Measurements from ENCODE around the gene ZNF507.
"Not testable (repeated sequence)": the region's sequence is repeated elsewhere in the genome, so short reads cannot be mapped to it uniquely, and the experiment has no call there.

The ZNF507 gene

DNA sequence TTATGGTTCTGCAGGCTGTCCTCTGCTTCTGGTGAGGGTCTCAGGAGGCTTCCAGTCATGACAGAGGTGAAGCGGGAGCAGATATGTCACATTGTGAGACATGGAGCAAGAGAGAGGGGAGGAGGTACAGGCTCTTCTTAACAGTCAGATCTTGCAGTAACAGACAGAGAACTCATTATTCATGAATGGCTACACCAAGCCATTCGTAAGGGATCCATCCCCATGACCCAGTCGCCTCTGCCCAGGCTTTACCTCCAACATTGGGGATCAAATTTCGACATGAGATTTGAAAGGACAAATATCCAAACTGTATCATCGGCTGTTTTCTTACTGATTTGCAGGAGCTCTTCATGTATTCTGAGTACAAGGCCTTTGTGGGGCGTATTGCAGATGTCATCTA lies 21.7 kb downstream of the ZNF507 start:
- no peak for DNase-seq (ENCODE audit: insufficient read length, low spot score)
- no peak for FAIRE-seq

DNA sequence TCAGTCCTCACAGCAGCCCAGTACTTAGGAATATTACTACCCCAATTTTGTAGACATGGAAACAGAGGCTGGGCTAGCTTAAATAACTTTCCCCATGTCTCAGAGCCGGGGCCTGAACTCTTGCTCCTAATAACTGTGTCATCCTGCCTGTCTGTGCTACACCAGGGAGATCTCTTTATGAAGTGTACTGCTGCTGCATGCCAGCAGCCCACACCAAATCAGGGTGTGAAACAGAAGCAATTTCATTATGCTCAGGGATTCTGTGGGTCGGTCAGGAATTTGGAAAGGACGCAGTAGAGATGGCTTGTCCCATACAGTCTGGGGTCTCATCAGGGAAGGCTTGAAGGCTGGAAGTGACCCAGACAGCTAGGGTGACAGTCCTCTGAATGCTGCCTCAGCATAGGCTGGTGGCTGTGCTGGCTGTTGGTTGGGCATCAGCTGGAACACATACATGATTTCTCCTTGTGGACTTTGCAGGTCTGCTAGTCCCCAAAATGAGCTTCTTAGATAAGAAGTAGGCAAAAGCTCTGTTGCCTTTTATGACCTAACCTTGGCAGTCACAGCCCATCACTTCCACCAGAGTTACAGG lies 22.6 kb downstream of the ZNF507 start:
- DNase-seq (ENCODE audit: insufficient read length, low spot score) = no peak
- FAIRE-seq = no peak

DNA sequence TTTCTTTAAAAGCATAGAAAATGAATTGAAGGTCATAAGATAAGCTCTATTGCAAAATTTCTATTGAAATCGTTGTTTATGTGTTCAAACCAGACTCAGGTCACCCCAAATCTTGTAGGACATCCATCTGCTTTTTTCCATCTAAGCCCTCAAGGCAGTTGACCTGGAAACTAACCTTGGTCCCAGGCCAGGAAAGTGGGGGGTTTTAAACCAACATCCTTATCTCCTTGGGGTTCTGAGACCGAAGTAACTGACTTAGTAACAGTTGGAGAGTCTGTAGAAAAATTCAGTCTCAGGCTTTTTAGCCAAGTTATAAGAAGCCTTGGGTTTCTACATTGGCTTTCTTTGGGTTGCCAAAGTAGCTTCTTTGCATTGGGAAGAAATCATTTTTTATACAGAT lies 23.4 kb downstream of the ZNF507 start:
- no peak for FAIRE-seq
- no peak for DNase-seq (ENCODE audit: insufficient read length, low spot score)

DNA sequence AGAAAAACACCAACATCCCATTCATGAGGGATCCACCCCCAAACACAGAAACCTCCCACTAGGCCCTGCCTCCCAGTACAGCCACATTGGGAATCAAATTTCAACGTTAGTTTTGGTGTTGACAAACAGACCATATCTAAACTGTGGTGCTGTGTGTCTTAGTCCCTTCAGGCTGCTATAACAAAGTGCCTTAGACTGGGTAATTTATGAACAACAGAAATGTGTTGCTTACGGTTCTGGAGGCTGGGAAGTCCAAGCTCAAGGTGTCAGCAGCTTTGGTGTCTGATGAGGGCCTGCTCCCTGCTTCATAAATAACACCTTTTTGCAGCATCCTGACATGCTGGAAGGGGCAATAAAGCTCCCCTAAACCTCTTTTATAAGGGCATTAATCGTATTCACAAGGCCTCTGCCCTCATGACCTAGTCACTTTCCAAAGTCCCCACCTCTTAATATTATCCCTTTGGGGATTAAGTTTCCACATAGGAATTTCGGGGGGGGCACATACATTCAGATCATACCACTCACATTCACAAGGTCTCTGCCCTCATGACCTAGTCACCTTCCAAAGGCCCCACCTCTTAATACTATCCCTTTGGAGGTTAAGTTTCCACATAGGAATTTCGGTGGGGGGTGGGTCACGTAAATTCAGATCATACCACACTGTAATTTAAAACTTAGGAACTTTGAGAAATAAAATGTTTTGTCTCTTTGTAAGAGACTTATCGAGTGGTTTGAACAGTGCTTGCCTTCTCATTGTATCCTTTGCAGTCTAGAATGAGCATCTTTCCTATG lies 27.5 kb downstream of the ZNF507 start:
- FAIRE-seq (no peak), DNase-seq (ENCODE audit: insufficient read length, low spot score) (no peak)

DNA sequence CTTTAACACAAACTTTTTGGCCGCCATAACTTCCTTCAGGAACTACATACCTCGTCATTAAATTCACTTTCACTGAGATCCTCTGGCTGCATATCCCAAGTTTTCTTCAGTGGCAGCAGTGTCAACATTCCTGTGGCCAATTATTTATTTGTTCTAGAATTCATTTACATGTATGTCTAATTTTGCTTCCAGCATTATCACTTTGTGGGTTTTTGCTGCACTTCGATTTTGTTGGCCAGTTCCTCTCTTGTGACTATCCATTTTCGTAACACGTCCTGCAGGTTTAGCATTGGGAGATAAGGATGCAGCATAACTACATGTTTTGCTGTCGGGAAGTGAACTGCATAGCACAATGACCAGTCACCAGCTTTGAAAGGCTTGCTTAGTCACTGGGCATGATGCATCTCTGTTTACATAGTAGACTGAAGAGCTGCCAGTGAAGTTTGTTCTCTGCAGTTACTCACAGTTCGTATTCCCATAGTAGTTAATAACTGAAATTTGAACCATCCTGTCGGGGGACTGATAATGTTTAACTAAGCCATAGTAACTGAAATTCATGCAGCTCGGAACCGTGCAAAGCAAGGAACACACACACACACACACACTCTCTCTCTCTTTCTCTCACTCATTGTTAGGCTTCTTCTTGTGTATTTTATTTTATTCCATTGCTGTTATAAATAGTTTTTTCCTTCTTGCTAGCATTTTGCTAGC lies 28.3 kb downstream of the ZNF507 start:
- FAIRE-seq (no peak), DNase-seq (ENCODE audit: insufficient read length, low spot score) (no peak)

DNA sequence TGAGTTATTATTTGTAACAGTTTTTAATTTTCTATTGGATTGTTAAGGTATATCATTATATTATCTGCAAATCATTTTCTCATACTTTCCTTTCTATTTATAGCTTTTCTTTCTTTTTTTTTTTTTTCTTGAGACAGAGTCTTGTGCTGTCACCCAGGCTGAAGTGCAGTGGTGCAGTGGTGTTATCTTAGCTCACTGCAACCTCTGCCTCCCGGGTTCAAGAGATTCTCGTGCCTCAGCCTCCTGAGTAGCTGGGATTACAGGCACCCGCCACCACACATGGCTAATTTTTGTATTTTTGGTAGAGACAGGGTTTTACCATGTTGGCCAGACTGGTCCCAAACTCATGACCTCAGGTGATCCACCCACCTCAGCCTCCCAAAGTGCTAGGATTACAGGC lies 29.0 kb downstream of the ZNF507 start:
- FAIRE-seq = not testable (repeated sequence)

DNA sequence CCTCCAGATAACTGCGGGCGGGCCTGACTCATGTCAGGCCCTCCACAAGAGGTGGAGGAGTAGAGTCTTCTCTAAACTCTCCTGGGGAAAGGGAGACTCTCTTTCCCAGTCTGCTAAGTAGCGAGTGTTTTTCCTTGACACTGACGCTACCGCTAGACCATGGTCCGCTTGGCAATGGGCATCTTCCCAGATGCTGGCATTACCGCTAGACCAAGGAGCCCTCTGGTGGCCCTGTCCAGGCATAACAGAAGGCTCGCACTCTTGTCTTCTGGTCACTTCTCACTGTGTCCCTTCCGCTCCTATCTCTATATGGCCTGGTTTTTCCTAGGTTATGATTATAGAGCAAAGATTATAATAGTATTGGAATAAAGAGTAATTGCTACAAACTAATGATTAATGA lies 31.7 kb downstream of the ZNF507 start:
- not testable (repeated sequence) for FAIRE-seq

More for the DNA sequence above, 29.0 kb downstream of the ZNF507 start:
- not testable (repeated sequence) for DNase-seq (ENCODE audit: insufficient read length, low spot score)

DNA sequence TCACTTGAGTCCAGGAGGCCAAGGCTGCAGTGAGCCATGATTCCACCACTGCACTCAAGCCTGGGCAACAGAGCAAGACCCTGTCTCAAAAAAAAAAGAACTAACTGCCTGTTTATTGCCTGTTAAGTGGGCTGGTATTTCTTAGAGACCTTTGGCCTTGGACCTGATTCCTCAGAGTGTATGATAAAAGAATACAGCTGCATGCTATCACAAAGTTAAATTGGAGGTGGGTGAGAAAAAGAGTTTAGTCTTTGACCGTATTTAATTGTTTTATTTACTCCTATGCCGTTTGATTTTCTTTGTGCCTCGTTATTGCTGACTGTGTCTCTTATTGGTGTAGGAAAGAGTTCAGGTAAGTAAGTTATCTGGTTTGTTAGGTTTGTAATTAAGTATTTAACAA lies 34.9 kb downstream of the ZNF507 start:
- no peak for FAIRE-seq
- no peak for DNase-seq (ENCODE audit: insufficient read length, low spot score)

More for the DNA sequence above, 31.7 kb downstream of the ZNF507 start:
- DNase-seq (ENCODE audit: insufficient read length, low spot score) = not testable (repeated sequence)

DNA sequence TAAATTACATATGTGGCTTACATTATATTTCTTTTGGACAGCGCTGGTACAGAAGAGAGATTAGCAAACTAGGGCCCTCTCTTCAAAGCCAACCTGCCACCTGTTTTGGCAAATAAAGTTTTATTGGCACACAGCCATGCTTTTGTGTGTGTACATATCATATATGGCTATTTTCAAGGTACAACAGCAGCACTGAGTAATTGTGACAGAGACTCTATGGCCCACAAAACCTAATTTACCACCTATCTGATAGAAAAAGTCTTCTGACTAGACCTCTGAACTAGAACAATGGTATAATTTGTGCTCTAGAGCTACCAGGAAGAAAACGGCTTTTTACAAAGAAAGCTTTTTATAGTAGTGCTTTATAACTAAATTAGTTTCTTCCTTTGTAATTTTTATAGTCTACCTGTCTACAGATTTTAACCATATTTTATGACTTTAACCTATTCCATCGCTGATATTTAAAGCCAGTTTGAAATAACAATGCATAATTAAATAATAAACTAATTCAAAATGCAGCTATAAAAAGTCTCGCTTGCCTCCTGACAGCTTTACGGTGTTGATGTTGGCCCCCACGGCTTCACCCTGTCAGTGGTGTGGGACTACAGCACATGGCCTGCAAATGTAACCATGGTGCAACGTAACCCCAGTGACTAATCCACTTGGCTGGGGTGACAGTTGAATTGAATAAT lies 42.4 kb downstream of the ZNF507 start:
- FAIRE-seq (no peak), DNase-seq (ENCODE audit: insufficient read length, low spot score) (no peak)

DNA sequence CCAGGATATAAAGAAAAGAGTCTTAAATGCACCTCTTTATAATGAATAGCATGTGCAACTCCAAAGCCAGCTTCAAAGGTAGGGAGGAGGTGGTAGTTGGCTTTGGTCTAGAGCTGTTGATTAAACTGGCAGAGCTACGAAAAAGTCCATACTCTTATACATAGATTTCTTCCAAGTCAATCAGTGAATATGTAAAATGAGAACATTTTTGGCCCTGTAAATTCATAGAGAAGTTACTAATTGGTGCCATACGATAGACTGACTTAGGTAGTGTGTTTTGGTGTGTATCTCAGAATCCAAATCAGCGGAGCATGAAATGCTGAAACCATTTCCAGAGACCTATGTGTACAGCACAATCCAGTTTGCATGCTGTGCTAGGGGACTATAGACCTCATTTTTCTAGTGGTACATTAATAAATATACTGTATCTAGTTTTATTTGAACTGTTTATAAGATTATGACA lies 43.0 kb downstream of the ZNF507 start:
- FAIRE-seq = no peak

DNA sequence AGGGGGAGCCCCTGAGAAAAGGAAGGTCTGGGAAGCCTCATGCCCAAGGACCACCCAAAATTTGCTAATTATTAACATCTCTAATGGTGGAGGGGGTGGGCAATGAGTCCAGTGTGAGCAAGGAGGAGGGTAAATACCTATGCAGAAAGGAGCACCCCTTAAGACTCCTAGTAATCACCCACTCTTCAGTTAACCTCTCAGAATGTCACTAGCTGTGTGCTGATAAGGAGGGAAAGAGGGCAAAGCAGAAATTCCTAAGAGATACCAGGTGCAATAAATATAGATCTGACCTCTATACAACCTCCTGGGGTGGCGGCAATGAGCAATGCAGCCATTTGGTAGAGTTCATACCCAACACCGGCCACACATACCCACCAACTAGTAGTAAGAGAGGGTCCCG lies 47.5 kb downstream of the ZNF507 start:
- no peak for DNase-seq (ENCODE audit: insufficient read length, low spot score)
- no peak for FAIRE-seq

More for the DNA sequence above, 43.0 kb downstream of the ZNF507 start:
- no peak for DNase-seq (ENCODE audit: insufficient read length, low spot score)

DNA sequence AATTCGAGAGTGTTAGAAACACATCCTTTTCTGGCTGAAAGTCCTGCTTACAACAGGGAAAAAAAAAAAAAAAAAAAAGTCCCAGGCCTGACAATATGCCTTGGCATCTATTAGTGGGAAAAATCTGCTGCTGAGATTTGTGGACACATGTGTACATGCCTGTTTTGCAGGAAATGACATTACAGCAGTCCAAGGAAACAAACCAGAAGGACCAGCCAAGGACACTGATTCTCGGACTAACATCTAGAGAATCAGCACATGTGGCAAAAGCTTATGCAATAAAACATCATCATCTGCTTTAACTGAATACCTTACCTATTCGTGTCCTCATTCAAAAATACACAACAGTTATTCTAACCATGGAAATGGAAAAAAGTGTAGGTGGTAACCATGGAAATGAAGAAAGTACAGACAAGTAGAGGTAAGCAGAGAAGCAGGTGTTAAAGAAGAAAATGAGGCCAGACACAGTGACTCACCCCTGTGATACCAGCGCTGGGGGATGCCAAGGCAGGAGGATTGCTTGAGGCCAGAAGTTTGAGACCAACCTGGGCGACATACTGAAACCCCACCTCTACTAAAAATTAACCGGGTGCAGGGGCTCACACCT lies 50.7 kb downstream of the ZNF507 start:
- DNase-seq (ENCODE audit: insufficient read length, low spot score) (no peak), FAIRE-seq (no peak)

DNA sequence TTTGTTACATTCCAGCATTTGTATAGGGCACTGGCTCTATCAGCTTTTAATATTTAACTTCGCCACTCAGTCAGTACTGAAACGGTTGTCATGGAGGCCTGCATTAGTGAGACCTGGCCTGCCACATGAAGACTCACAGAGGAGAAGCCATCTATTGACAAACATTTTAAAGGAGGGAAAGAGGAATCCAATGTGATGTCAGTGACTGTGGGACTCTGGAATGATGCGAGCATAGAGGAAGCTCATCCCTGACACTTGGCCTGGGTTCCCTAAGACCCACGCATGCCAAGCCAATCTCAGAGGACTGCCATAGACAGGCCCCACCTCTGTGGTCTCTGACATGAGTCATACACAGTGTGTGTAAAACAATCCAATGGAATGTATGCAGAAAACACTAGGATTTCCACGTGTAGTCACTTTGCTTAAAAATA lies 52.3 kb downstream of the ZNF507 start:
- DNase-seq (ENCODE audit: insufficient read length, low spot score) = no peak
- no peak for FAIRE-seq

DNA sequence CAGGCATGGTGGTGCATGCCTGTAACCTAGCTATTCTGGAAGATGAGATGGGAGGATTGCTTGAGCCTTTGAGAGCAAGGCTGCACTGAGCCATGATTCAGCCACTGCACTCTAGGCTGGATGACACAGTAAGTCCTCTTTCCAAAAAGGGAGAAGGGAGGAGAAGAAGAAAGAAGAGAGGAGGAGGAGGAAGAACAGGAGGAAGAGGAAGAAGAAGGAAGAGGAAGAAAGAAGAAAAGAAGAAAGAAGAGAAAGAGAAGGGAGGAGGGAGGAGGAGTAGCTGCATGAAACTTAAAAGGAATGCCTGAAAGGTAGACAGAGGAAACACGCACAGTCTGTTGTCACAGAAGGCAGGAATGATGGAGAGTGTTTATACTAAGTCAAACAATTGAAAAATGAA lies 56.6 kb downstream of the ZNF507 start:
- FAIRE-seq (no peak), DNase-seq (ENCODE audit: insufficient read length, low spot score) (no peak)

DNA sequence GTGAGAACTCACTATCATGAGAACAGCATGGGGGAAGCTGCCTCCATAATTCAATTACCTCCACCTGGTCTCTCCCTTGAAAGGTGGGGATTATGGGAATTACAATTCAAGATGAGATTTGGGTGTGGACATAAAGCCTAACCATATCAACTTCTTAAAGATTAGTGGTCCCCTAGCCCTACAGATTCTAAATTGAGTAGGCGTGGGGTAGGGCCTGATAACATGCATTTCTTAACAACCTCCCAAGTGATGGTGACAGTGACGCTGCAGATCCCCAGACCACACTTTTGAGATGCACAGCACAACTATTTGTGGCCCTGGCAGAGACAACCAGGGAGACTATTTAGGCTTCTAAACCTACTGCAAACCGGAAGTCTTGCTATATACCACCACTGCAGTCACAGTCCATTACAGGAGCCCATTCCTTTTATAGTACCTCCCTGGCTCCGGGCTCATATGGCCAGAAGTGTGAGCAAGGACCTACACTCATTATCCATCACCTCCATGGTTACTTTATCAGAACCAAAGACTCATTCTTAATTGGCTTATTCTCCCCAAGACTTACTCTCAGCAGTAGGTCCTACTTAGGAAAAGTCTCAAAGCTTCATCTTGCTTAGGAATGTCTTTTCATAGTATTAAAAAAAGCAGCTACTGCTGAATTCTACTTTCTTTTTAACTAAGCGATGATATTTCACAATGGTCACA lies 58.0 kb downstream of the ZNF507 start:
- no peak for FAIRE-seq

DNA sequence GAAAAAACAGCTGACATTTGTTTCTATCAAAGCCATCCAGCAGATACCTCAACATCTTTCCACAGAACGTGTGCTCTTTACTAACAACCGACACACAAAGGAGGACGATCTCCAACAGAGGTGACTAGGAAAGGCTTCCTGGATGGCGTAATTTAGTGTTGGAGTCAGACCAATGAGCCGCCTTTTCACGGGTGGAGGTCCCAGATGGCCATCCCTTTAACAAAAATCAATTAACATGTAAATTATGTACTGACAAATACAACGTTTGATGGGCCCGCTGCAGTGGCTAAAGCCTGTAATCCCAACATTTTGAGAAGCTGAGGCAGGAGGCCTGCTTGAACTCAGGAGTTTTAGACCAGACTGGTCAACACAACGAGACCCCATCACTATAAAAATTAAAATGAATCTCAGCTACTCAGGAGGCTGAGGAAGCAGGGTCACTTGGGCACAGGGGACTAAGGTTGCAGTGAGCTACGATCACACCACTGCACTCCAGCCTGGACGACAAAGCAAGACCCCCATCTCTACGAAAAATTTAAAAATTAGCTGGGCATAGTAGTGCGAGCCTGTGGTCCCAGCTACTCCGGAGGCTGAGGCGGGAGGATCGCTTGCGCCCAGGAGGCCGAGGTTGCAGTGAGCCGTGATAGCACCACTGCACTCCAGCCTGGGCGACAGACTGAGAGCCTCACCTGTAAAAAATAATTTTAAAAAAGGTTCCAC lies 59.0 kb downstream of the ZNF507 start:
- DNase-seq (ENCODE audit: insufficient read length, low spot score) = no peak
- FAIRE-seq = peak; percentile 18

More for the DNA sequence above, 58.0 kb downstream of the ZNF507 start:
- DNase-seq (ENCODE audit: insufficient read length, low spot score) = no peak

DNA sequence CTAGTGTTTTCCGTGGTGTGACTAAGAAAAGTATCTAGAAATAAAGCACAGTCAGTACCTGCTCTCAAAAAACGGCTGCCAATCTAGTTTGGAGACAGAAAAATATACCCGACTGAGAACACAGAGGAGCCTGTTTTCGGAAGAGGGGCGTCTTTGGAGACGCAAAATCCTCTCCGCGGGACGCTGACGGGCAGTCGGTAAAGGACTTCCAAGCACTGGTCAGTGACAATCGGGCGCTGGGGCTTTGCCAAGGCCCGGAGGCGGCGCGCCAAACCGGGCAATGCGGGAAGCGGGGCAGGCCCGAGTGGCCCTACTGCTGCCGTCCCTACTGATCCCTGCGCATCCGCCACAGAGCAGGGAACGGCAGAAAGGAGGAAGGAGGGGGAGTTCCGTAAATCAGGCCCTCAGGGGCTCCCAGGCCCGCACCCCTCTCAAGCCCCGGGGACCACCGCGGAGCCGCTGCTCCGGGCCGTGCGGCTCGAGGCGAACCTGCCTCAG lies 59.6 kb downstream of the ZNF507 start:
- no peak for DNase-seq (ENCODE audit: insufficient read length, low spot score)
- FAIRE-seq = peak; percentile 53

DNA sequence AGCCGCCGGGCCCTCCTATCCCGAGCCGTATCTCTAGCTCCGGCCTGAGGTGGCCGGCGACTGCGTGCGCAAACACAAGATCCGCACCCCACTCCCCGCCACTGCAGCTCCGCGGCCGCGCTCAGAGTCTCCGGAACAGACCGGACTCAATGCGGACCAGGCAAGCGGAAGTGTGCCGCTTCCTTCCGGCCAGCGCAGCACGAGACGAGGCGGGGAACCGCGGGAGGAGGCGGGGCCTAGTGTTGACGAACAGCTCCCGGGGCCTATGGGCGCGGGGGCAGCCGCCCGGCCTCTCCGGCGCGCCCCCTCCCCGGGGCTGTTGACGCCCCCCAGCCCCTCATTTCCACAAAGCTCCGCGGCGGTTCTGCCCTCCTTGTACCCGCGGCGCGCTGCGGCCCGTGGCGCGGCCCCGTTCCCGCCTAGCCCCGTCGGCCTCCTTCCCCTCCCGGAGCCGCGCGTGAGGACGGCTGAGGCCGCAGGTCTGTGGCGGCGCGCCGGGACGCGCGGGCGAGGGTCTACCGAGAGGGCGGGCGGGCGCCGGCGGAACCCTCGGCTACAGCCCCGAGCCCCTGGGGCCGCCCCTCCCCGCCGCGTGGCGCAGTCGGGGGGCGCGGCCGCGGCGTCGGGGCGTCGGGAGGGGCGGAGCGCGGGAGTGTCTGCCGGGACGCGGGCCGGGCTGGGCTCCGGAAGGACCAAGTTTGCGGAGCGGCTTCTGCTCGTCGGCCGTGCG lies 60.2 kb downstream of the ZNF507 start, which contains the start of gene DPY19L3:
Gene DPY19L3 (plus strand): TSS at position 340 of the 730 bp plus-strand sequence. CDS start 2,484 bp downstream, outside the sequence.
- peak; percentile 81 for FAIRE-seq
- peak; percentile 92 for DNase-seq (ENCODE audit: insufficient read length, low spot score)
